Measurements from ENCODE around the gene MAGEB6B.
"Not testable (repeated sequence)": the region's sequence is repeated elsewhere in the genome, so short reads cannot be mapped to it uniquely, and the experiment has no call there.

The MAGEB6B gene

GRCh38 chrX:26192204-26192603 is 31.8 kb downstream of the MAGEB6B start, which contains the start of gene MAGEB6:
MAGEB6 (plus strand) TSS chrX:26192440; CDS start chrX:26193847, 1,407 bp downstream.
- TF ChIP-seq EZH2phosphoT487 (IDR thresholded peaks at IDR 0.05; ENCODE audit: borderline replicate concordance, low read length), result no peak
- Histone ChIP-seq H3F3A (ENCODE audit: control insufficient read depth, insufficient read depth) (no peaks in the 10 kb centered on the region), H3K27me3 (ENCODE audit: control insufficient read depth, low read length) (no peaks in the 10 kb centered on the region)

GRCh38 chrX:26203561-26203960 is 43.2 kb downstream of the MAGEB6B start:
- Histone ChIP-seq H3K9me2 (replicated peaks; ENCODE audit: control insufficient read depth, low read length) (no peaks in the 10 kb centered on the region), H3K27ac (ENCODE audit: low read depth, low read length) (no peak overlapping the region), H4K20me1 (ENCODE audit: control insufficient read depth, insufficient read depth, low read depth, low read length) (no peaks in the 10 kb centered on the region), H3K4me3 (ENCODE audit: low read length) (no peak overlapping the region), H3K36me3 (ENCODE audit: control insufficient read depth, low read length) (no peaks in the 10 kb centered on the region), H3K9me3 (ENCODE audit: control insufficient read depth, insufficient read depth, low read length) (no peaks in the 10 kb centered on the region), H3F3A (ENCODE audit: control insufficient read depth, insufficient read depth) (no peaks in the 10 kb centered on the region), H3K4me1 (ENCODE audit: control insufficient read depth, low read length) (no peaks in the 10 kb centered on the region), H3K79me2 (ENCODE audit: control insufficient read depth, low read length) (no peaks in the 10 kb centered on the region), H3K4me2 (ENCODE audit: low read length) (no peak overlapping the region), H3K27me3 (ENCODE audit: control insufficient read depth, low read length) (no peaks in the 10 kb centered on the region)
- no peak for TF ChIP-seq EZH2phosphoT487 (IDR thresholded peaks at IDR 0.05; ENCODE audit: borderline replicate concordance, low read length)
- no peak for TF ChIP-seq CTCF (IDR thresholded peaks at IDR 0.05; ENCODE audit: low read depth, low read length, poor library complexity, severe bottlenecking)

More at GRCh38 chrX:26192204-26192603, 31.8 kb downstream of the MAGEB6B start, which contains the start of gene MAGEB6:
- H3K9me3 ChIP-seq (ENCODE audit: control insufficient read depth, insufficient read depth, low read length), result no peaks in the 10 kb centered on the region
- no peak within 1 kb of the TSS for H3K4me3 ChIP-seq (ENCODE audit: low read length)
- H3K4me2 ChIP-seq (ENCODE audit: low read length), result no peak within 1 kb of the TSS
- no peaks in the 10 kb centered on the region for H3K4me1 ChIP-seq (ENCODE audit: control insufficient read depth, low read length)
- H3K27ac ChIP-seq (ENCODE audit: low read depth, low read length), result no peak within 1 kb of the TSS
- H4K20me1 ChIP-seq (ENCODE audit: control insufficient read depth, insufficient read depth, low read depth, low read length), result no peaks in the 10 kb centered on the region
- H3K9me2 ChIP-seq (replicated peaks; ENCODE audit: control insufficient read depth, low read length), result no peaks in the 10 kb centered on the region
- no peaks in the 10 kb centered on the region for H3K36me3 ChIP-seq (ENCODE audit: control insufficient read depth, low read length)
- H3K79me2 ChIP-seq (ENCODE audit: control insufficient read depth, low read length), result no peaks in the 10 kb centered on the region

GRCh38 chrX:26204717-26205116 is 44.3 kb downstream of the MAGEB6B start:
- not testable (repeated sequence) for H3K4me1 ChIP-seq (ENCODE audit: control insufficient read depth, low read length)

GRCh38 chrX:26208012-26208411 is 47.6 kb downstream of the MAGEB6B start:
- H3K27ac ChIP-seq (ENCODE audit: low read depth, low read length), result no peak overlapping the region
- no peaks in the 10 kb centered on the region for H4K20me1 ChIP-seq (ENCODE audit: control insufficient read depth, insufficient read depth, low read depth, low read length)
- no peaks in the 10 kb centered on the region for H3K27me3 ChIP-seq (ENCODE audit: control insufficient read depth, low read length)
- H3K4me2 ChIP-seq (ENCODE audit: low read length), result no peak overlapping the region
- no peaks in the 10 kb centered on the region for H3K79me2 ChIP-seq (ENCODE audit: control insufficient read depth, low read length)
- no peaks in the 10 kb centered on the region for H3K4me1 ChIP-seq (ENCODE audit: control insufficient read depth, low read length)
- H3K9me2 ChIP-seq (replicated peaks; ENCODE audit: control insufficient read depth, low read length), result no peaks in the 10 kb centered on the region
- TF ChIP-seq CTCF (IDR thresholded peaks at IDR 0.05; ENCODE audit: low read depth, low read length, poor library complexity, severe bottlenecking) (no peak), EZH2phosphoT487 (IDR thresholded peaks at IDR 0.05; ENCODE audit: borderline replicate concordance, low read length) (no peak)
- H3K9me3 ChIP-seq (ENCODE audit: control insufficient read depth, insufficient read depth, low read length), result no peaks in the 10 kb centered on the region
- H3K4me3 ChIP-seq (ENCODE audit: low read length), result no peak overlapping the region
- H3K36me3 ChIP-seq (ENCODE audit: control insufficient read depth, low read length), result no peaks in the 10 kb centered on the region
- no peaks in the 10 kb centered on the region for H3F3A ChIP-seq (ENCODE audit: control insufficient read depth, insufficient read depth)

More at GRCh38 chrX:26204717-26205116, 44.3 kb downstream of the MAGEB6B start:
- H3F3A ChIP-seq (ENCODE audit: control insufficient read depth, insufficient read depth); H3K36me3 ChIP-seq (ENCODE audit: control insufficient read depth, low read length); H4K20me1 ChIP-seq (ENCODE audit: control insufficient read depth, insufficient read depth, low read depth, low read length); H3K4me2 ChIP-seq (ENCODE audit: low read length); H3K4me3 ChIP-seq (ENCODE audit: low read length); H3K9me2 ChIP-seq (replicated peaks; ENCODE audit: control insufficient read depth, low read length); H3K9me3 ChIP-seq (ENCODE audit: control insufficient read depth, insufficient read depth, low read length); H3K79me2 ChIP-seq (ENCODE audit: control insufficient read depth, low read length); H3K27me3 ChIP-seq (ENCODE audit: control insufficient read depth, low read length); H3K27ac ChIP-seq (ENCODE audit: low read depth, low read length): not testable (repeated sequence)
